HG02973 (cell line): Measurements from ENCODE around the gene SPRED2.

Source experiments
- ATAC-seq: cut with Tn5 transposase; IDR thresholded peaks from one replicate; pipeline ENCODE4 v1.9.1; 2021; ENCODE audit warnings: moderate library complexity; ENCODE audit not compliant: unreplicated experiment

The SPRED2 gene

GRCh38 chr2:65388596-65389390 is 43.6 kb downstream of the SPRED2 start:
- ATAC-seq: no peak

- peak; percentile 49 for ATAC-seq
Observed at GRCh38 chr2:65388051-65388531, 44.3 kb downstream of the SPRED2 start.

- ATAC-seq: no peak
Observed at GRCh38 chr2:65386989-65387388, 45.4 kb downstream of the SPRED2 start.

- ATAC-seq: no peak
Observed at GRCh38 chr2:65386344-65386743, 46.1 kb downstream of the SPRED2 start.

- no peak for ATAC-seq
Observed at GRCh38 chr2:65383541-65384488, 48.6 kb downstream of the SPRED2 start.

- peak; percentile 65 for ATAC-seq
Observed at GRCh38 chr2:65382776-65383357, 49.5 kb downstream of the SPRED2 start.

GRCh38 chr2:65382323-65382722 is 50.1 kb downstream of the SPRED2 start:
- no peak for ATAC-seq

- ATAC-seq: no peak
Observed at GRCh38 chr2:65381607-65382051, 50.8 kb downstream of the SPRED2 start.

GRCh38 chr2:65380255-65380654 is 52.1 kb downstream of the SPRED2 start:
- ATAC-seq: no peak

- ATAC-seq: no peak
Observed at GRCh38 chr2:65379721-65380171, 52.7 kb downstream of the SPRED2 start.

- no peak for ATAC-seq
Observed at GRCh38 chr2:65379223-65379622, 53.2 kb downstream of the SPRED2 start.

- no peak for ATAC-seq
Observed at GRCh38 chr2:65378290-65378689, 54.1 kb downstream of the SPRED2 start.

- ATAC-seq: no peak
Observed at GRCh38 chr2:65377556-65378192, 54.7 kb downstream of the SPRED2 start.

GRCh38 chr2:65375723-65376122 is 56.7 kb downstream of the SPRED2 start:
- ATAC-seq: no peak

- no peak for ATAC-seq
Observed at GRCh38 chr2:65374999-65375398, 57.4 kb downstream of the SPRED2 start.

GRCh38 chr2:65374575-65374974 is 57.8 kb downstream of the SPRED2 start:
- no peak for ATAC-seq

GRCh38 chr2:65373365-65373918 is 59.0 kb downstream of the SPRED2 start:
- no peak for ATAC-seq

- no peak for ATAC-seq
Observed at GRCh38 chr2:65372619-65373018, 59.8 kb downstream of the SPRED2 start.

GRCh38 chr2:65371074-65371434 is 61.3 kb downstream of the SPRED2 start:
- ATAC-seq: no peak

- ATAC-seq: no peak
Observed at GRCh38 chr2:65370387-65371073, 61.9 kb downstream of the SPRED2 start.
